HepG2 (cell line): ENCODE results near the gene ENTPD6. TPM values are rescaled to one million over a fixed set of nuclear protein-coding genes. Genes with fewer than 3 reads are reported as not detected.

Experiments
- ATAC-seq: fragments of 200-7000 bp; cut with Tn5 transposase; 3 replicates; pipeline ENCODE4 v1.9.1; 2020; ENCODE audit warnings: mild to moderate bottlenecking, moderate library complexity
- BruUV-seq: library from RNA; stranded (reverse); fragments of 400-500 nt; replicated peaks from 2 replicates; lab custom pipeline; 2021; lab: Mats Ljungman, UMichigan
- CTCF ChIA-PET: fragments of 300-600 bp; formaldehyde crosslinking; extraction: SDS; loops from one replicate; lab custom pipeline; 2021; ENCODE audit warnings: low total read pairs, inconsistent platforms, low intra/inter-chr PET ratio; lab: Yijun Ruan, JAX
- POLR2A ChIA-PET: fragments of 350-600 bp; sonication (Branson Sonifier 250); formaldehyde crosslinking; loops from one replicate; lab custom pipeline; 2020; ENCODE audit warnings: antibody characterized with exemption, inconsistent platforms; lab: Yijun Ruan, JAX
- DNase-seq: peaks from one replicate; pipeline ENCODE4 v3.0.0-alpha.2; 2015; ENCODE audit warnings: low spot score
- FAIRE-seq: peaks from 3 replicates; lab custom pipeline; 2011; peaks lifted over from hg19 to GRCh38; lab: Jason Lieb, UNC
- H2AFZ ChIP-seq: one replicate; pipeline ENCODE4 v1.6.1; 2011; ENCODE audit warnings: low read length, inconsistent platforms
- H3K27ac ChIP-seq: fragments of 300-600 bp; 3 replicates; pipeline ENCODE4 v1.8.0; 2011; ENCODE audit warnings: mixed run types, mild to moderate bottlenecking, mixed read lengths, low read length, inconsistent platforms; ENCODE audit not compliant: insufficient read depth; ENCODE audit errors: extremely low read length
- H3K27me3 ChIP-seq, 2 experiments: fragments of 200-600 bp in 1 of 2; 2 replicates in 1 of 2; 3 replicates in 1 of 2; pipeline versions ENCODE4 v1.6.0 to v1.8.0; 2011; ENCODE audit warnings: low read length in 2 of 2, mild to moderate bottlenecking in 2 of 2, moderate library complexity in 2 of 2, inconsistent platforms in 1 of 2; ENCODE audit not compliant: insufficient read depth in 2 of 2, control insufficient read depth in 1 of 2
- H3K36me3 ChIP-seq, 2 experiments: fragments of 200-600 bp in 1 of 2; replicated peaks in 1 of 2; 2 replicates in 1 of 2; 3 replicates in 1 of 2; pipeline versions ENCODE4 v1.5.1 to v1.8.0; 2011; ENCODE audit warnings: low read length in 2 of 2, inconsistent platforms in 1 of 2; ENCODE audit not compliant: insufficient read depth in 2 of 2, control insufficient read depth in 1 of 2
- H3K4me1 ChIP-seq: 2 replicates; pipeline ENCODE4 v1.5.1; 2012; ENCODE audit warnings: low read length, inconsistent platforms; ENCODE audit not compliant: insufficient read depth
- H3K4me2 ChIP-seq: 2 replicates; pipeline ENCODE4 v1.6.0; 2011; ENCODE audit warnings: low read depth, low read length, inconsistent platforms
- H3K4me3 ChIP-seq, 3 experiments: fragments of 200-600 bp in 1 of 3; sonication (generic), shearing (Covaris generic) in 1 of 3; replicated peaks in 1 of 3; 2 replicates each; pipeline ENCODE4 v1.5.1; 2011 to 2016; ENCODE audit warnings: low read length in 3 of 3, inconsistent platforms in 2 of 3, low read depth in 2 of 3, mild to moderate bottlenecking in 2 of 3, control low read depth in 1 of 3, mixed read lengths in 1 of 3; ENCODE audit not compliant: insufficient read depth in 1 of 3
- H3K79me2 ChIP-seq: one replicate; pipeline ENCODE4 v1.6.1; 2011; ENCODE audit warnings: low read length, inconsistent platforms; ENCODE audit not compliant: insufficient read depth
- H3K9ac ChIP-seq: 2 replicates; pipeline ENCODE4 v1.6.0; 2011; ENCODE audit warnings: mild to moderate bottlenecking, low read depth, low read length, inconsistent platforms; ENCODE audit not compliant: insufficient read depth
- H3K9me3 ChIP-seq: 2 replicates; pipeline ENCODE4 v1.5.1; 2012; ENCODE audit warnings: mild to moderate bottlenecking, low read length
- H4K20me1 ChIP-seq: 2 replicates; pipeline ENCODE4 v1.6.0; 2011; ENCODE audit warnings: inconsistent platforms, mild to moderate bottlenecking, low read length, moderate library complexity; ENCODE audit not compliant: insufficient read depth
- IKZF4 ChIP-seq: sonication (generic); formaldehyde crosslinking; IDR thresholded peaks from 2 replicates; pipeline ENCODE4 v1.5.1; 2020; ENCODE audit warnings: borderline replicate concordance, mild to moderate bottlenecking, low read depth, missing genetic modification reagents; ENCODE audit errors: not compliant biosample characterization
- IRF9 ChIP-seq: sonication (generic); formaldehyde crosslinking; IDR thresholded peaks from 2 replicates; pipeline ENCODE4 v1.8.0; 2022; ENCODE audit warnings: missing genetic modification reagents, mild to moderate bottlenecking, borderline replicate concordance
- KLF16 ChIP-seq, 2 experiments: sonication (generic) in 1 of 2; formaldehyde crosslinking in 1 of 2; IDR thresholded peaks; 2 replicates each; pipeline versions ENCODE4 v1.6.1 to v1.8.0; 2016 to 2023; ENCODE audit warnings: missing genetic modification reagents in 2 of 2, missing compliant biosample characterization in 1 of 2
- LBX2 ChIP-seq: sonication (generic); formaldehyde crosslinking; IDR thresholded peaks from 2 replicates; pipeline ENCODE4 v1.5.0; 2020; ENCODE audit warnings: missing genetic modification reagents, mild to moderate bottlenecking, borderline replicate concordance
- PAWR ChIP-seq: sonication (generic); formaldehyde crosslinking; IDR thresholded peaks from 2 replicates; pipeline ENCODE4 v1.4.0; 2020; ENCODE audit warnings: missing genetic modification reagents, mild to moderate bottlenecking, borderline replicate concordance
- SPEN ChIP-seq: sonication (generic); formaldehyde crosslinking; IDR thresholded peaks from 2 replicates; pipeline ENCODE4 v1.5.1; 2020; ENCODE audit warnings: low read depth, mild to moderate bottlenecking, missing genetic modification reagents
- SRSF4 ChIP-seq: fragments of 200-400 bp; formaldehyde crosslinking; IDR thresholded peaks from one replicate; pipeline ENCODE4 v1.6.1; 2018; ENCODE audit warnings: mild to moderate bottlenecking, low read depth, low read length, moderate library complexity; ENCODE audit not compliant: poor library complexity, severe bottlenecking
- SRY ChIP-seq: sonication (generic); formaldehyde crosslinking; IDR thresholded peaks from 2 replicates; pipeline ENCODE4 v1.8.0; 2022; ENCODE audit warnings: mild to moderate bottlenecking, missing genetic modification reagents
- ZNF30 ChIP-seq: sonication (generic); formaldehyde crosslinking; IDR thresholded peaks from 2 replicates; pipeline ENCODE4 v1.5.0; 2020; ENCODE audit warnings: mild to moderate bottlenecking, missing genetic modification reagents
- ZNF407 ChIP-seq: sonication (generic); formaldehyde crosslinking; IDR thresholded peaks from one replicate; pipeline ENCODE4 v1.5.1; 2020; ENCODE audit warnings: mild to moderate bottlenecking, missing genetic modification reagents; ENCODE audit errors: not compliant biosample characterization
- ZSCAN12 ChIP-seq: sonication (generic); formaldehyde crosslinking; IDR thresholded peaks from 2 replicates; pipeline ENCODE4 v1.9.0; 2021; ENCODE audit warnings: mild to moderate bottlenecking, missing genetic modification reagents
- WGBS: methylation state at CpG from one replicate; pipeline ENCODE4 v1.1.6; 2017; ENCODE audit warnings: low lambda C conversion rate; 5-methylcytosine and 5-hydroxymethylcytosine counted together
- in situ Hi-C: cut with HindIII; loops from 2 replicates; pipeline ENCODE4 v1.10.0; 2017; ENCODE audit warnings: low pct_unique_long_range_greater_than_20kb; ENCODE audit not compliant: extremely low pct_ligation_motif_present
- intact Hi-C: fragments of 100-400 bp; cut with micrococcal nuclease; formaldehyde crosslinking; loops from one replicate; pipeline ENCODE4 v1.10.0; 2022; ENCODE audit not compliant: unreplicated experiment
- polyA plus RNA-seq, 8 experiments: library from polyadenylated mRNA; depleted of rRNA in 3 of 8; stranded (reverse) in 7 of 8; unstranded in 1 of 8; fragments of >200 nt; fragmentation: Illumina TruSeq in 4 of 8; extraction: Trizol in 4 of 8; gene quantifications; 2 replicates each; pipeline versions ENCODE4 v1.2.1 to v1.2.3, GENCODE V29; 2011 to 2016; ENCODE audit warnings: low read depth in 4 of 8, missing spikeins in 1 of 8, mixed read lengths in 1 of 8; ENCODE audit not compliant: insufficient read depth in 1 of 8
- total RNA-seq, 5 experiments: library from RNA; depleted of rRNA; stranded (reverse); fragments of >200 nt; fragmentation: Illumina TruSeq; extraction: Trizol; gene quantifications; 2 replicates each; pipeline ENCODE4 v1.2.3, GENCODE V29; 2016; ENCODE audit warnings: low read depth in 1 of 5
- TF ChIP-seq, protein P1 (sequence below): sonication (generic); formaldehyde crosslinking; IDR thresholded peaks from 2 replicates; pipeline ENCODE4 v1.4.0; 2020; ENCODE audit warnings: mild to moderate bottlenecking, missing genetic modification reagents

ENTPD6 gene
- total and polyA plus RNA-seq, 2 of the 13 experiments (the other 11 are each of a cell fraction or from before 2014, with no cell fraction given), result 164 to 172 TPM

GRCh38 chr20:25194333-25194972 lies 1.1 kb upstream of the ENTPD6 start:
- POLR2A ChIA-PET, result interaction anchor here (1.0 to 3.4 kb wide), 15 partner anchors 8 to 314 kb away, joined by 3 to 58 read pairs (median 5); partner anchors contain the start of genes GINS1 and PYGB
- Histone ChIP-seq H3K36me3 (peaks cover 0 to 5% of the 10 kb centered on the region in 2 experiments; a peak in 3 of 5 replicates), H2AFZ (no peak overlapping the region), H3K9me3 (no peaks in the 10 kb centered on the region), H3K27ac (no peak overlapping the region), H4K20me1 (peaks cover 14% of the 10 kb centered on the region), H3K4me3 (peak overlapping the region in 1 of 3 experiments; percentile 97; a peak in 1 of 6 replicates), H3K4me1 (peaks cover 40% of the 10 kb centered on the region), H3K9ac (no peak overlapping the region), H3K27me3 (peaks cover 2 to 8% of the 10 kb centered on the region in 2 experiments; a peak in 1 of 5 replicates), H3K79me2 (peaks cover 31% of the 10 kb centered on the region), H3K4me2 (peak overlapping the region; percentile 75)
- no TSS peak for BruUV-seq
- FAIRE-seq, result no peak
- DNase-seq, result no peak
- in situ Hi-C loops, result no loop called here
- intact Hi-C loops, result loop anchor here (2.0 kb wide), 1 partner anchor 28 kb away; no protein-coding TSS in a partner anchor
- CTCF ChIA-PET, result no interaction called here
- 83% methylated on average over 18 of the region's 18 CpGs for WGBS
- no peak for ATAC-seq
- TF ChIP-seq SRY (no peak), IKZF4 (CRISPR knock-in tag) (peak; percentile 9), ZSCAN12 (no peak), PAWR (CRISPR knock-in tag) (0 out of 2 replicates have a peak, but pooled peaks have one; percentile 6), ZNF30 (CRISPR knock-in tag) (no peak), ZNF407 (CRISPR knock-in tag) (no peak), KLF16 (CRISPR knock-in tag; IDR thresholded peaks at IDR 0.05) (no peak), SRSF4 (no peak), SPEN (CRISPR knock-in tag) (no peak), IRF9 (CRISPR knock-in tag) (no peak), LBX2 (no peak)
- TF ChIP-seq, protein P1, sequence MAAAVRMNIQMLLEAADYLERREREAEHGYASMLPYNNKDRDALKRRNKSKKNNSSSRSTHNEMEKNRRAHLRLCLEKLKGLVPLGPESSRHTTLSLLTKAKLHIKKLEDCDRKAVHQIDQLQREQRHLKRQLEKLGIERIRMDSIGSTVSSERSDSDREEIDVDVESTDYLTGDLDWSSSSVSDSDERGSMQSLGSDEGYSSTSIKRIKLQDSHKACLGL, result peak; percentile 39; the same call in 1 of the 2 replicates
